Neural cell (in vitro differentiated cells): ENCODE results near the gene MYORG. TPM values are rescaled to one million over a fixed set of nuclear protein-coding genes. Genes with fewer than 3 reads are reported as not detected.

Experiments
- H2AFZ ChIP-seq: fragments of 200-600, 300-800 bp; sonication (generic), shearing (Covaris generic); 2 replicates; pipeline ENCODE4 v1.6.0; 2014; ENCODE audit warnings: low read depth, mild to moderate bottlenecking, antibody characterized with exemption, low read length, moderate library complexity
- H3F3A ChIP-seq: fragments of 200-600 bp; shearing (Covaris generic); 2 replicates; pipeline ENCODE4 v1.6.1; 2016; ENCODE audit warnings: mild to moderate bottlenecking, moderate library complexity, mixed read lengths, antibody characterized with exemption, low read length; ENCODE audit not compliant: insufficient read depth, poor library complexity, severe bottlenecking
- H3K27ac ChIP-seq: fragments of 200-600, 300-800 bp; sonication (generic), shearing (Covaris generic); 2 replicates; pipeline ENCODE4 v1.5.1; 2014; ENCODE audit warnings: mild to moderate bottlenecking, low read length, moderate library complexity
- H3K27me3 ChIP-seq: fragments of 300-800, 200-600 bp; sonication (generic), shearing (Covaris generic); 2 replicates; pipeline ENCODE4 v1.6.0; 2014; ENCODE audit warnings: mild to moderate bottlenecking, low read depth, low read length, moderate library complexity; ENCODE audit not compliant: insufficient read depth
- H3K36me3 ChIP-seq: fragments of 300-800, 200-600 bp; sonication (generic), shearing (Covaris generic); 2 replicates; pipeline ENCODE4 v1.5.1; 2014; ENCODE audit warnings: mild to moderate bottlenecking, antibody characterized with exemption, low read length, moderate library complexity; ENCODE audit not compliant: insufficient read depth
- H3K4me2 ChIP-seq: fragments of 300-800, 200-600 bp; sonication (generic), shearing (Covaris generic); 2 replicates; pipeline ENCODE4 v1.6.0; 2014; ENCODE audit warnings: mild to moderate bottlenecking, low read length
- H3K4me3 ChIP-seq: fragments of 300-800, 200-600 bp; sonication (generic), shearing (Covaris generic); 2 replicates; pipeline ENCODE4 v1.5.1; 2014; ENCODE audit warnings: mild to moderate bottlenecking, low read length, moderate library complexity
- H3K79me2 ChIP-seq: fragments of 200-600 bp; shearing (Covaris generic); replicated peaks from 2 replicates; pipeline ENCODE4 v1.6.0; 2014; ENCODE audit warnings: mild to moderate bottlenecking, low read length, moderate library complexity; ENCODE audit not compliant: insufficient read depth
- H3K9ac ChIP-seq: fragments of 300-800, 200-600 bp; sonication (generic), shearing (Covaris generic); 2 replicates; pipeline ENCODE4 v1.6.1; 2016; ENCODE audit warnings: mild to moderate bottlenecking, low read length, mixed read lengths
- H3K9me2 ChIP-seq: fragments of 200-600 bp; shearing (Covaris generic); 2 replicates; pipeline ENCODE4 v1.6.1; 2016; ENCODE audit warnings: mild to moderate bottlenecking, low read length, mixed read lengths; ENCODE audit not compliant: insufficient read depth
- H3K9me3 ChIP-seq: fragments of 200-600, 300-800 bp; sonication (generic), shearing (Covaris generic); 2 replicates; pipeline ENCODE4 v1.6.1; 2016; ENCODE audit warnings: mild to moderate bottlenecking, mixed run types, low read length, moderate library complexity, mixed read lengths
- H4K20me1 ChIP-seq: fragments of 200-600 bp; shearing (Covaris generic); 2 replicates; pipeline ENCODE4 v1.6.1; 2016; ENCODE audit warnings: mild to moderate bottlenecking, mixed run types; ENCODE audit not compliant: insufficient read depth
- CTCF ChIP-seq: fragments of 450-650 bp; IDR thresholded peaks from 2 replicates; pipeline ENCODE4 v1.5.1; 2014; ENCODE audit warnings: antibody characterized with exemption, mild to moderate bottlenecking, moderate library complexity; ENCODE audit not compliant: poor library complexity, severe bottlenecking
- EP300 ChIP-seq: fragments of 450-650 bp; conservative IDR thresholded peaks from 2 replicates; pipeline ENCODE4 v1.6.1; 2014; ENCODE audit warnings: antibody characterized with exemption, mild to moderate bottlenecking, moderate library complexity; ENCODE audit not compliant: poor library complexity, severe bottlenecking
- EZH2 ChIP-seq: fragments of 200-600, 300-800 bp; shearing (Covaris generic), sonication (generic); IDR thresholded peaks from 2 replicates; pipeline ENCODE4 v1.6.1; 2014; ENCODE audit warnings: antibody characterized with exemption, low read length, borderline replicate concordance, mild to moderate bottlenecking; ENCODE audit not compliant: insufficient read depth, poor library complexity, severe bottlenecking
- MXI1 ChIP-seq: fragments of 450-650 bp; conservative IDR thresholded peaks from 2 replicates; pipeline ENCODE4 v1.6.1; 2014; ENCODE audit warnings: antibody characterized with exemption, mild to moderate bottlenecking; ENCODE audit not compliant: poor library complexity, severe bottlenecking
- POLR2AphosphoS5 ChIP-seq: IDR thresholded peaks from 2 replicates; pipeline ENCODE4 v1.6.1; 2012
- RAD21 ChIP-seq: fragments of 450-650 bp; conservative IDR thresholded peaks from 2 replicates; pipeline ENCODE4 v1.6.1; 2014; ENCODE audit warnings: antibody characterized with exemption, mild to moderate bottlenecking, moderate library complexity
- REST ChIP-seq: IDR thresholded peaks from 2 replicates; pipeline ENCODE4 v1.6.1; 2012; ENCODE audit warnings: borderline replicate concordance
- SMC3 ChIP-seq: fragments of 450-650 bp; conservative IDR thresholded peaks from 2 replicates; pipeline ENCODE4 v1.6.1; 2014; ENCODE audit warnings: antibody characterized with exemption, mild to moderate bottlenecking, moderate library complexity; ENCODE audit not compliant: poor library complexity
- TAF1 ChIP-seq: IDR thresholded peaks from 2 replicates; pipeline ENCODE4 v1.6.1; 2012; ENCODE audit warnings: low read depth
- polyA plus RNA-seq: library from polyadenylated mRNA; depleted of rRNA; stranded (reverse); fragments of >200 nt; gene quantifications from 2 replicates; pipeline ENCODE4 v1.2.3, GENCODE V29; 2014

The MYORG gene
- polyA plus RNA-seq, 1 donor from 2014 or later = 0.58 TPM

GRCh38 chr9:34399729-34400128 lies 23.0 kb upstream of the MYORG start:
- Histone ChIP-seq H3K27me3 (no peaks in the 10 kb centered on the region), H3K9me3 (no peaks in the 10 kb centered on the region), H4K20me1 (no peaks in the 10 kb centered on the region), H3K4me2 (no peak overlapping the region), H3K27ac (no peak overlapping the region), H3K9ac (no peak overlapping the region), H3K79me2 (no peaks in the 10 kb centered on the region), H3K9me2 (no peaks in the 10 kb centered on the region), H3F3A (no peaks in the 10 kb centered on the region), H3K36me3 (no peaks in the 10 kb centered on the region), H3K4me3 (no peak overlapping the region), H2AFZ (no peak overlapping the region)
- TF ChIP-seq CTCF = no peak
- no peak for TF ChIP-seq SMC3
- TF ChIP-seq POLR2AphosphoS5 = no peak
- TF ChIP-seq TAF1 = no peak
- TF ChIP-seq EZH2 = no peak
- TF ChIP-seq EP300 = no peak
- no peak for TF ChIP-seq RAD21
- TF ChIP-seq REST = no peak
- TF ChIP-seq MXI1 = no peak

GRCh38 chr9:34398875-34399274 lies 22.2 kb upstream of the MYORG start:
- Histone ChIP-seq H3K27ac (no peak overlapping the region), H3K9me3 (no peaks in the 10 kb centered on the region), H3K9ac (no peak overlapping the region), H3K27me3 (no peaks in the 10 kb centered on the region), H3K4me2 (no peak overlapping the region), H3K4me3 (no peak overlapping the region), H4K20me1 (no peaks in the 10 kb centered on the region), H3K36me3 (no peaks in the 10 kb centered on the region), H3F3A (no peaks in the 10 kb centered on the region), H2AFZ (no peak overlapping the region), H3K9me2 (no peaks in the 10 kb centered on the region), H3K79me2 (no peaks in the 10 kb centered on the region)
- TF ChIP-seq POLR2AphosphoS5 (no peak), EP300 (no peak), EZH2 (no peak), REST (no peak), RAD21 (no peak), TAF1 (no peak), SMC3 (no peak), CTCF (no peak), MXI1 (no peak)
